HEK293 (cell line): ENCODE data around the gene ANKZF1.

Experiments
- BCL11B ChIP-seq: fragments of 450-650 bp; formaldehyde crosslinking; IDR thresholded peaks from 2 replicates; pipeline ENCODE4 v1.5.1; 2016; ENCODE audit warnings: low read depth, missing biosample characterization, missing genetic modification characterization
- BCL6B ChIP-seq: fragments of 450-650 bp; formaldehyde crosslinking; IDR thresholded peaks from 2 replicates; pipeline ENCODE4 v1.5.1; 2017; ENCODE audit warnings: missing biosample characterization, missing genetic modification characterization
- GFI1B ChIP-seq: fragments of 450-650 bp; formaldehyde crosslinking; IDR thresholded peaks from 2 replicates; pipeline ENCODE4 v1.5.1; 2016; ENCODE audit warnings: missing biosample characterization, missing genetic modification characterization
- GLI4 ChIP-seq: fragments of 450-650 bp; formaldehyde crosslinking; IDR thresholded peaks from 2 replicates; pipeline ENCODE4 v1.5.1; 2016; ENCODE audit warnings: missing biosample characterization, missing genetic modification characterization
- KLF17 ChIP-seq: fragments of 450-650 bp; formaldehyde crosslinking; IDR thresholded peaks from 2 replicates; pipeline ENCODE4 v1.5.1; 2016; ENCODE audit warnings: missing biosample characterization, missing genetic modification characterization
- OVOL3 ChIP-seq: fragments of 450-650 bp; formaldehyde crosslinking; IDR thresholded peaks from 2 replicates; pipeline ENCODE4 v1.5.1; 2016; ENCODE audit warnings: missing biosample characterization, missing genetic modification characterization
- SP3 ChIP-seq: fragments of 450-650 bp; formaldehyde crosslinking; IDR thresholded peaks from 2 replicates; pipeline ENCODE4 v1.5.1; 2016; ENCODE audit warnings: missing biosample characterization, missing genetic modification characterization
- SP7 ChIP-seq: fragments of 450-650 bp; formaldehyde crosslinking; IDR thresholded peaks from 2 replicates; pipeline ENCODE4 v1.5.1; 2016; ENCODE audit warnings: missing biosample characterization, missing genetic modification characterization
- ZBTB11 ChIP-seq: fragments of 450-650 bp; formaldehyde crosslinking; conservative IDR thresholded peaks from 2 replicates; pipeline ENCODE4 v1.5.1; 2016; ENCODE audit warnings: low read depth, missing biosample characterization, missing genetic modification characterization
- ZBTB17 ChIP-seq: fragments of 450-650 bp; formaldehyde crosslinking; IDR thresholded peaks from 2 replicates; pipeline ENCODE4 v1.5.1; 2016; ENCODE audit warnings: missing biosample characterization, missing genetic modification characterization
- ZNF175 ChIP-seq: fragments of 450-650 bp; formaldehyde crosslinking; IDR thresholded peaks from 2 replicates; pipeline ENCODE4 v1.5.1; 2016; ENCODE audit warnings: missing biosample characterization, missing genetic modification characterization
- ZNF223 ChIP-seq: fragments of 450-650 bp; formaldehyde crosslinking; IDR thresholded peaks from 2 replicates; pipeline ENCODE4 v1.5.1; 2016; ENCODE audit warnings: missing biosample characterization, missing genetic modification characterization
- ZNF280C ChIP-seq: fragments of 450-650 bp; formaldehyde crosslinking; IDR thresholded peaks from 2 replicates; pipeline ENCODE4 v1.5.1; 2016; ENCODE audit warnings: missing biosample characterization, missing genetic modification characterization
- ZNF394 ChIP-seq: fragments of 450-650 bp; formaldehyde crosslinking; IDR thresholded peaks from 2 replicates; pipeline ENCODE4 v1.5.1; 2016; ENCODE audit warnings: missing biosample characterization, missing genetic modification characterization, mild to moderate bottlenecking, moderate library complexity, borderline replicate concordance
- ZNF513 ChIP-seq: fragments of 450-650 bp; IDR thresholded peaks from 2 replicates; pipeline ENCODE4 v1.5.1; 2018; ENCODE audit warnings: missing biosample characterization, missing genetic modification characterization
- ZNF580 ChIP-seq: fragments of 450-650 bp; formaldehyde crosslinking; IDR thresholded peaks from 2 replicates; pipeline ENCODE4 v1.5.1; 2016; ENCODE audit warnings: missing biosample characterization, missing genetic modification characterization
- ZNF639 ChIP-seq: fragments of 450-650 bp; formaldehyde crosslinking; IDR thresholded peaks from 2 replicates; pipeline ENCODE4 v1.5.1; 2016; ENCODE audit warnings: missing biosample characterization, missing genetic modification characterization
- ZNF747 ChIP-seq: fragments of 450-650 bp; formaldehyde crosslinking; IDR thresholded peaks from 2 replicates; pipeline ENCODE4 v1.5.1; 2016; ENCODE audit warnings: missing biosample characterization, missing genetic modification characterization
- ZSCAN4 ChIP-seq: fragments of 450-650 bp; formaldehyde crosslinking; IDR thresholded peaks from 2 replicates; pipeline ENCODE4 v1.5.1; 2017; ENCODE audit warnings: missing biosample characterization, missing genetic modification characterization

ANKZF1 gene

GRCh38 chr2:219245148-219245898 is 15.7 kb downstream of the ANKZF1 start, which contains the start of the genes GLB1L and STK16 (continued):
- TF ChIP-seq ZBTB11 (tag by site-specific recombination) (peak; percentile 92), ZBTB17 (peak; percentile 99), BCL11B (peak; percentile 88; the same call in 1 of the 2 replicates), SP3 (peak; percentile 57), ZNF580 (tag by site-specific recombination) (peak; percentile 89), ZSCAN4 (no peak), GFI1B (no peak), ZNF394 (tag by site-specific recombination) (peak; percentile 49; the same call in 1 of the 2 replicates), ZNF747 (tag by site-specific recombination) (no peak), SP7 (tag by site-specific recombination) (peak; percentile 41; the same call in 1 of the 2 replicates), OVOL3 (tag by site-specific recombination) (peak; percentile 80; the same call in 1 of the 2 replicates), ZNF639 (tag by site-specific recombination) (no peak), ZNF175 (tag by site-specific recombination) (no peak), KLF17 (tag by site-specific recombination) (0 out of 2 replicates have a peak, but pooled peaks have one; percentile 38), ZNF513 (tag by site-specific recombination) (no peak), ZNF280C (tag by site-specific recombination) (no peak), BCL6B (peak; percentile 51; the same call in 1 of the 2 replicates), ZNF223 (tag by site-specific recombination) (no peak), GLI4 (tag by site-specific recombination) (no peak)
